Uterus (tissue), 2 donors: ENCODE measurements around the gene CBFB.

Source experiments
- POLR2A ChIP-seq, 2 donors: fragments of 450-650 bp; IDR thresholded peaks; one replicate each; pipeline ENCODE4 v1.6.1; 2016; ENCODE audit warnings: antibody characterized with exemption in 2 of 2, mild to moderate bottlenecking in 1 of 2, moderate library complexity in 1 of 2
- TF ChIP-seq, protein P1 (sequence below), 4 experiments: fragments of 200-600 bp in 2 of 4; fragments of 450-650 bp in 2 of 4; sonication (generic) in 2 of 4; IDR thresholded peaks; one replicate each; pipeline ENCODE4 v1.5.1; 2016 to 2019; ENCODE audit warnings: antibody characterized with exemption in 4 of 4, mild to moderate bottlenecking in 2 of 4, moderate library complexity in 1 of 4

DNA sequence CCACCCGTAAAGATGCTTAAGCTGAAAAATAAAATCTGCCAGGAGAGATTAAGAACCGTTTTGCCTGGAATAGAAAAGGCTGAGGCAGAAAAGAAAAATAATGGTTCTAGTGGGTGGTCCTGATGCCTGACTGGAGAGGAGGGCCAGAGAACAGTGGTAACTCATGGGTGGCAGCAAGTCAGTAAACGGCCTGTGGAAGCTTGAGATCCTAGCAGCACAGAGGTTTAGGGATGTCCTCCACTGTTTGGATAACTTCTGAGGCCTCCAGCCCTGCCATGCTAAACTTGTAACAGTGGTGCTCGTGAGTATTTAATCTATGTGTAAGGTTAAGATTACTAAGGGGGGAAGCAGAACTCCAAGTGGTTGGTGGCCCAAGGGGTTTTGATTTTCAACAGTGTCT, 59.6 kb downstream of the CBFB start:
- TF ChIP-seq, protein P1, sequence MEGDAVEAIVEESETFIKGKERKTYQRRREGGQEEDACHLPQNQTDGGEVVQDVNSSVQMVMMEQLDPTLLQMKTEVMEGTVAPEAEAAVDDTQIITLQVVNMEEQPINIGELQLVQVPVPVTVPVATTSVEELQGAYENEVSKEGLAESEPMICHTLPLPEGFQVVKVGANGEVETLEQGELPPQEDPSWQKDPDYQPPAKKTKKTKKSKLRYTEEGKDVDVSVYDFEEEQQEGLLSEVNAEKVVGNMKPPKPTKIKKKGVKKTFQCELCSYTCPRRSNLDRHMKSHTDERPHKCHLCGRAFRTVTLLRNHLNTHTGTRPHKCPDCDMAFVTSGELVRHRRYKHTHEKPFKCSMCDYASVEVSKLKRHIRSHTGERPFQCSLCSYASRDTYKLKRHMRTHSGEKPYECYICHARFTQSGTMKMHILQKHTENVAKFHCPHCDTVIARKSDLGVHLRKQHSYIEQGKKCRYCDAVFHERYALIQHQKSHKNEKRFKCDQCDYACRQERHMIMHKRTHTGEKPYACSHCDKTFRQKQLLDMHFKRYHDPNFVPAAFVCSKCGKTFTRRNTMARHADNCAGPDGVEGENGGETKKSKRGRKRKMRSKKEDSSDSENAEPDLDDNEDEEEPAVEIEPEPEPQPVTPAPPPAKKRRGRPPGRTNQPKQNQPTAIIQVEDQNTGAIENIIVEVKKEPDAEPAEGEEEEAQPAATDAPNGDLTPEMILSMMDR (IDR thresholded peaks at IDR 0.05), result no peak
- TF ChIP-seq POLR2A (IDR thresholded peaks at IDR 0.05), result no peak
